Non-pigmented ciliary epithelial cell (primary cell): ENCODE data around the gene DCK.
"Not testable (repeated sequence)": the region's sequence is repeated elsewhere in the genome, so short reads cannot be mapped to it uniquely, and the experiment has no call there.

ENCODE experiments used
- DNase-seq: peaks from one replicate; pipeline ENCODE4 v3.0.0-alpha.2; 2010; ENCODE audit warnings: low read depth

The DCK gene

GRCh38 chr4:70993181-70994068 lies at the start of gene DCK:
Gene DCK, plus strand, starts transcription at chr4:70993649. Its CDS starts 187 bp downstream, at chr4:70993836.
- DNase-seq = peak; percentile 44

GRCh38 chr4:70945046-70945445 lies 48.4 kb upstream of the DCK start:
- DNase-seq = no peak

GRCh38 chr4:70945452-70946055 lies 47.9 kb upstream of the DCK start:
- no peak for DNase-seq

- no peak for DNase-seq
These were observed 46.5 kb upstream of the DCK start for GRCh38 chr4:70946939-70947338.

- no peak for DNase-seq
These were observed 44.7 kb upstream of the DCK start for GRCh38 chr4:70948665-70949260.

- no peak for DNase-seq
These were observed 39.4 kb upstream of the DCK start for GRCh38 chr4:70954032-70954431.

- DNase-seq = no peak
These were observed 36.8 kb upstream of the DCK start for GRCh38 chr4:70956549-70957210.

GRCh38 chr4:70958681-70959080 lies 34.8 kb upstream of the DCK start:
- peak; percentile 67 for DNase-seq

GRCh38 chr4:70969076-70969475 lies 24.4 kb upstream of the DCK start:
- DNase-seq = peak; percentile 28

GRCh38 chr4:70976252-70976651 lies 17.2 kb upstream of the DCK start:
- DNase-seq = no peak

GRCh38 chr4:70979445-70980008 lies 13.9 kb upstream of the DCK start:
- no peak for DNase-seq

GRCh38 chr4:70980196-70980595 lies 13.3 kb upstream of the DCK start:
- no peak for DNase-seq

- no peak for DNase-seq
These were observed 9.3 kb upstream of the DCK start for GRCh38 chr4:70984106-70984505.

GRCh38 chr4:70984589-70984988 lies 8.9 kb upstream of the DCK start:
- no peak for DNase-seq

- DNase-seq = no peak
These were observed 1.9 kb upstream of the DCK start for GRCh38 chr4:70991596-70991995.

GRCh38 chr4:70992391-70992881 lies 1.0 kb upstream of the DCK start:
- no peak for DNase-seq

- no peak for DNase-seq
These were observed 569 bp downstream of the DCK start for GRCh38 chr4:70994069-70994366.

- no peak for DNase-seq
These were observed 1.1 kb downstream of the DCK start for GRCh38 chr4:70994387-70995099.

- no peak for DNase-seq
These were observed 2.5 kb downstream of the DCK start for GRCh38 chr4:70996018-70996360.

- DNase-seq = no peak
These were observed 3.6 kb downstream of the DCK start for GRCh38 chr4:70997036-70997435.

- no peak for DNase-seq
These were observed 4.1 kb downstream of the DCK start for GRCh38 chr4:70997546-70997945.

GRCh38 chr4:70999639-71000038 lies 6.2 kb downstream of the DCK start:
- DNase-seq = not testable (repeated sequence)
